Heart left ventricle (tissue), 13 donors: ENCODE measurements around the gene SPATA24.

Experiments
- CTCF ChIP-seq, 12 donors: fragments of 200-600 bp; sonication (generic) in 4 of 12; IDR thresholded peaks; one replicate each; pipeline versions ENCODE4 v1.5.0 to v1.8.0; 2018 to 2022; ENCODE audit warnings: antibody characterized with exemption in 12 of 12, mild to moderate bottlenecking in 5 of 12
- POLR2A ChIP-seq, 2 donors: fragments of 450-650 bp; IDR thresholded peaks; one replicate each; pipeline ENCODE4 v1.6.1; 2017; ENCODE audit warnings: antibody characterized with exemption in 2 of 2, mild to moderate bottlenecking in 2 of 2, moderate library complexity in 2 of 2
- donor health status: ischemic (EF 13 %, LVEDD 7.1; RV severe dilation, severe dysfunction).
- donor health status: DM: no; HTN: yes; CAD: no.
- donor health status: DM: no; HTN: no; CAD: no.
- donor health status: ischemic (EF 25% LVEDD 6.9; RV normal size, moderate dysfunction).
- donor health status: ischemic (EF 25% LVEDD 5.7; RV mildly dilated, moderate dysfunction).
- donor health status: ischemic (EF 35%, LVEDD 5.7; RV mildly dilated, moderate dysfunction).
- donor health status: nonischemic (EF 11% LVEDD 7.7; RV severe dilation, severe dysfunction).
- donor health status: DM: yes; HTN: yes; CAD: no.
- donor health status: PGD.
- donor health status: ischemic (EF 29% LVEDD 5.4; RV normal size, mild dysfunction).
- donor health status: nonischemic (EF 23%, LVEDD 6.1; RV moderate dilation, normal function).

GRCh38 chr5:139383275-139383992 is 20.5 kb downstream of the SPATA24 start, which contains the start of gene SLC23A1:
- no peak for TF ChIP-seq CTCF (IDR thresholded peaks at IDR 0.05)
- no peak for TF ChIP-seq POLR2A (IDR thresholded peaks at IDR 0.05)
